LoVo (cell line): ENCODE results near the gene RNF115.
A peak's percentile ranks its signal among the peaks of the same experiment; 100 is the strongest.
"Not testable (repeated sequence)": the region's sequence is repeated elsewhere in the genome, so short reads cannot be mapped to it uniquely, and the experiment has no call there.

ENCODE experiments used
- DNase-seq: peaks from one replicate; pipeline ENCODE4 v3.0.0-alpha.2; 2016; ENCODE audit warnings: low spot score

RNF115 gene

GRCh38 chr1:145827966-145828365 lies 4.1 kb upstream of the RNF115 start:
- DNase-seq, result no peak

- DNase-seq, result no peak
These were observed 2.1 kb upstream of the RNF115 start for GRCh38 chr1:145826030-145826429.

- DNase-seq, result no peak
These were observed 576 bp upstream of the RNF115 start for GRCh38 chr1:145824499-145824842.

GRCh38 chr1:145822779-145823331 lies 1.0 kb downstream of the RNF115 start:
- not testable (repeated sequence) for DNase-seq

GRCh38 chr1:145818095-145818494 lies 5.8 kb downstream of the RNF115 start:
- DNase-seq, result not testable (repeated sequence)

- not testable (repeated sequence) for DNase-seq
These were observed 10.7 kb downstream of the RNF115 start for GRCh38 chr1:145812977-145813810.

GRCh38 chr1:145806844-145807243 lies 17.1 kb downstream of the RNF115 start:
- no peak for DNase-seq

GRCh38 chr1:145806408-145806807 lies 17.5 kb downstream of the RNF115 start:
- no peak for DNase-seq

GRCh38 chr1:145805057-145805456 lies 18.8 kb downstream of the RNF115 start:
- no peak for DNase-seq

- DNase-seq, result no peak
These were observed 19.5 kb downstream of the RNF115 start for GRCh38 chr1:145804235-145805045.

- DNase-seq, result no peak
These were observed 24.1 kb downstream of the RNF115 start for GRCh38 chr1:145799806-145800205.

- DNase-seq, result no peak
These were observed 27.1 kb downstream of the RNF115 start for GRCh38 chr1:145796753-145797152.

- no peak for DNase-seq
These were observed 28.5 kb downstream of the RNF115 start for GRCh38 chr1:145795257-145795881.

GRCh38 chr1:145792484-145792883 lies 31.4 kb downstream of the RNF115 start:
- no peak for DNase-seq

- DNase-seq, result not testable (repeated sequence)
These were observed 32.0 kb downstream of the RNF115 start for GRCh38 chr1:145791860-145792259.

- no peak for DNase-seq
These were observed 35.3 kb downstream of the RNF115 start for GRCh38 chr1:145788580-145788979.

GRCh38 chr1:145786271-145786670 lies 37.6 kb downstream of the RNF115 start:
- no peak for DNase-seq

- DNase-seq, result peak; percentile 5
These were observed 38.3 kb downstream of the RNF115 start for GRCh38 chr1:145785547-145785946.

- no peak for DNase-seq
These were observed 39.5 kb downstream of the RNF115 start for GRCh38 chr1:145784409-145784808.

GRCh38 chr1:145782272-145783099 lies 41.4 kb downstream of the RNF115 start:
- peak; percentile 70 for DNase-seq

- no peak for DNase-seq
These were observed 45.8 kb downstream of the RNF115 start for GRCh38 chr1:145778146-145778540.
